NCI-H526 (cell line): ENCODE data around the gene ZNF385C.

ENCODE experiments used
- DNase-seq, 2 experiments: peaks; one replicate each; lab custom pipeline; 2025; lab: John Stamatoyannopoulos, UW

ZNF385C gene

GRCh38 chr17:41988418-41988817 lies 109.9 kb downstream of the ZNF385C start:
- DNase-seq: no peak

DNA sequence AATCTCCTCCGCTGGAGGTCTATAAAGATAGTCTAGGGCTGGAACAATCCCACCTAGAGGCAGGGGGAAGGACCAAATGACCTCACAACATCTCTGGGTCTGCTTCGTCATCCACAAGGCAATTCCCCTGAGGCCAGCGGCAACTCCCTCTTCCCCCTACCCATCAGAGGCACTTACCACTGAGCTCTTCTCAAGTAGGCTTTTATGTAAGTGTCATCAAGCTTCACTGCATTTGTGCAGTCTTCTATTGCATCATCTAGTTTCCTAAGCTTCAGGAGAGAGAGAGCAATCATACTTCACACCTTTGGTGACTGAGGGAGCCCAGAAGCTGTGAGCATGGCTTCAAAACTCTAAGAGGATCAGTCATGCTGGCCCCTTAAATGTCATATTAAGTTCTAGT lies 110.6 kb downstream of the ZNF385C start:
- DNase-seq: no peak

DNA sequence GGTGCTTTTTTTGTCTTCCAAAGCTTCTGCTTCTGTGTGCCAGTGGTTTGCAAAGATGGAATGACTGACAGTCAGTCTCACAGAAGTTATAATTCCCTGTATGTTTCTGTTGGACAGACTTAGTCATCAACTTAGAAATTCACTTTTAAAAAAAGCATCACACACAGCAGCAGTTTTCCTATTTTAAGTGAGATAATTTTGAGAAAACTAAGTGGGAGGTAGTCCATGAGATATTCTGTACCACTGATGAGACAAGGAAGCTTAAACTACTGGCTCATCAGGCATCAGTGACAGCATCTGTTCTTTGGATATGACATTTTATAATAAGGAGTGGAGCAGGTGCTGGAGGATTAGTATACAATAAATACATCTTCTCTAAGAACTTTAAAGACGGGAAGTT lies 111.6 kb downstream of the ZNF385C start:
- no peak for DNase-seq

DNA sequence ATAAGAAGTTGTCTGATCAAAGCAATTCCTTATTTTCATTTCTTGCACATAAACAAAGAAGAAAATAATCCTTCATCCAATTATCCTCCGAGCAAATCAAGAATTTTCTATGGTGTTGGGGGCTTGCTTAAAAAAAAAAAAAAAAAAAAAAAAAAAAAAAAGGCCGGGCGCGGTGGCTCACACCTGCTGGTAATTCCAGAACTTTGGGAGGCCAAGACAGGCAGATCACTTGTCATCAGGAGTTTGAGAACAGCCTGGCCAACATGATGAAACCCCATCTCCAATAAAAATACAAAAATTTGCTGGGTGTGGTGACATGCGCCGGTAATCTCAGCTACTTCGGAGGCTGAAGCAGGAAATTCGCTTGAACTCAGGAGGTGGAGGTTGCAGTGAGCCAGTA lies 112.4 kb downstream of the ZNF385C start:
- DNase-seq: no peak

- no peak for DNase-seq
Observed at GRCh38 chr17:41984454-41984853, 113.8 kb downstream of the ZNF385C start.

DNA sequence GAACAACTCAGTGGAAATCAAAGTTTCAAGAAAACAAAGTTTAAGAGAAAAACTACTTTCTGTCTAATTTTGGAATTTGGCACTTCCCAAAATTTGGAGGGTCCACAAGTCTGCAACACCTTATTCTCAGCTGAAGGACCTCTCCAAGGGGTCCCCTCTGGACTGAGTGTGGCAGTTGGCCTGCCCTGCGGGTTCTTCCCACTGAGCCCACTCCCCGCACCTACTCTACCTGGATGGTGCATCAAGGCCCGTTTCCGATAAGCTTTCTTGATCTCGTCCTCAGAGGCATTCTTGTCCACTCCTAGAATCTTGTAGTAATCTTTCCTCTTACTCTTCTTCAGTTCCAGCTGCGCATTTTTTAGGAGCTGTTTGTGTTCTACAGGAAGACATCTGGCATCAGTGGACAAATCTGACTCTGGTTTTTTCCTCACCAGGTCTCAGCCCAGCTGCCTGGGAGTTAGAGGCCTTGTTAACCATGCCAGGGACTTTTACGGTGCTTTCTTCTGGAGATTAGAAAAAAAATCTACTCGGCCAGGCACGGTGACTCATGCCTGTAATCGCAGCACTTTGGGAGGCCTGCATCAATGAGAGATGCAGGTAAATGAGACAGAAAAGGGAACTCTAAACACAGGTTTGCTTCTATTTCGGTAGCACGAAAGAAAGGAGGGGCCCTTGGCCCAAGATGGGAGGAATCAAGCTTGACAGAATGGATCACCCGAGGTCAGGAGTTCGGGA lies 116.1 kb downstream of the ZNF385C start:
- DNase-seq: no peak

GRCh38 chr17:41977991-41978390 lies 120.3 kb downstream of the ZNF385C start:
- DNase-seq: no peak

GRCh38 chr17:41976142-41976768 lies 122.0 kb downstream of the ZNF385C start:
- no peak for DNase-seq
